Choroid plexus epithelial cell (primary cell): ENCODE measurements around the gene SCAF1.

Source experiments
- DNase-seq: peaks from one replicate; pipeline ENCODE4 v3.0.0-alpha.2; 2010; ENCODE audit warnings: low read depth
- H3K4me3 ChIP-seq: 2 replicates; pipeline ENCODE4 v1.5.1; 2011; ENCODE audit warnings: low read depth, mild to moderate bottlenecking, control low read depth, low read length, moderate library complexity
- CTCF ChIP-seq: conservative IDR thresholded peaks from 2 replicates; pipeline ENCODE4 v1.5.1; 2011; ENCODE audit warnings: low read depth, mild to moderate bottlenecking, control low read depth, inconsistent platforms, low read length, moderate library complexity

Gene SCAF1

GRCh38 chr19:49656456-49657109 is 14.6 kb downstream of the SCAF1 start:
- TF ChIP-seq CTCF = no peak
- DNase-seq = no peak
- no peak overlapping the region for H3K4me3 ChIP-seq

- no peak for DNase-seq
- TF ChIP-seq CTCF = no peak
Observed at GRCh38 chr19:49657493-49658138, 15.6 kb downstream of the SCAF1 start.

GRCh38 chr19:49658139-49658517 is 16.1 kb downstream of the SCAF1 start:
- no peak for TF ChIP-seq CTCF
- H3K4me3 ChIP-seq = no peak overlapping the region

More at GRCh38 chr19:49657493-49658138, 15.6 kb downstream of the SCAF1 start:
- H3K4me3 ChIP-seq = no peak overlapping the region

GRCh38 chr19:49658566-49659442 is 16.8 kb downstream of the SCAF1 start:
- DNase-seq = no peak
- no peak overlapping the region for H3K4me3 ChIP-seq
- no peak for TF ChIP-seq CTCF

More at GRCh38 chr19:49658139-49658517, 16.1 kb downstream of the SCAF1 start:
- DNase-seq = no peak

GRCh38 chr19:49660338-49660961 is 18.4 kb downstream of the SCAF1 start:
- no peak for TF ChIP-seq CTCF
- H3K4me3 ChIP-seq = no peak overlapping the region
- no peak for DNase-seq

- no peak for DNase-seq
- TF ChIP-seq CTCF = no peak
- H3K4me3 ChIP-seq = no peak overlapping the region
Observed at GRCh38 chr19:49662011-49662410, 20.0 kb downstream of the SCAF1 start.
